DND-41 (cell line): ENCODE data around the gene COX18.

ENCODE experiments used
- ATAC-seq: fragments of 200-7000 bp; cut with Tn5 transposase; 3 replicates; pipeline ENCODE4 v1.9.1; 2021; ENCODE audit warnings: low read depth; ENCODE audit not compliant: insufficient read depth
- DNase-seq: peaks from one replicate; pipeline ENCODE4 v3.0.0-alpha.2; 2020
- H2AFZ ChIP-seq: 2 replicates; pipeline ENCODE4 v1.6.0; 2012; ENCODE audit warnings: low read depth, low read length
- H3K27ac ChIP-seq: 2 replicates; pipeline ENCODE4 v1.5.1; 2012; ENCODE audit warnings: low read length, inconsistent platforms
- H3K27me3 ChIP-seq: fragments of 200-600 bp; sonication (generic); 2 replicates; pipeline ENCODE4 v1.6.0; 2012; ENCODE audit warnings: low read length, mild to moderate bottlenecking, inconsistent platforms; ENCODE audit not compliant: insufficient read depth, poor library complexity
- H3K36me3 ChIP-seq: 2 replicates; pipeline ENCODE4 v1.5.1; 2012; ENCODE audit warnings: low read length, inconsistent platforms; ENCODE audit not compliant: insufficient read depth
- H3K4me1 ChIP-seq: 2 replicates; pipeline ENCODE4 v1.5.1; 2012; ENCODE audit warnings: mild to moderate bottlenecking, low read length; ENCODE audit not compliant: insufficient read depth
- H3K4me2 ChIP-seq: 2 replicates; pipeline ENCODE4 v1.6.0; 2012; ENCODE audit warnings: mild to moderate bottlenecking, moderate library complexity, low read length, inconsistent platforms; ENCODE audit not compliant: insufficient read depth
- H3K4me3 ChIP-seq, 2 experiments: fragments of 200-600 bp in 1 of 2; shearing (Covaris generic) in 1 of 2; 2 replicates each; pipeline ENCODE4 v1.5.1; 2012 to 2016; ENCODE audit warnings: inconsistent platforms in 2 of 2, low read length in 2 of 2, mild to moderate bottlenecking in 2 of 2, low read depth in 1 of 2, moderate library complexity in 1 of 2
- H3K79me2 ChIP-seq: 2 replicates; pipeline ENCODE4 v1.6.0; 2012; ENCODE audit warnings: low read length, inconsistent platforms; ENCODE audit not compliant: insufficient read depth
- H3K9ac ChIP-seq: 2 replicates; pipeline ENCODE4 v1.6.0; 2012; ENCODE audit warnings: low read depth, mild to moderate bottlenecking, inconsistent platforms, low read length, moderate library complexity
- H3K9me3 ChIP-seq: 2 replicates; pipeline ENCODE4 v1.5.1; 2012; ENCODE audit warnings: low read length, moderate library complexity, mild to moderate bottlenecking, inconsistent platforms; ENCODE audit not compliant: insufficient read depth, severe bottlenecking
- H4K20me1 ChIP-seq: 2 replicates; pipeline ENCODE4 v1.6.0; 2012; ENCODE audit warnings: low read length; ENCODE audit not compliant: insufficient read depth
- CTCF ChIP-seq: IDR thresholded peaks from 2 replicates; pipeline ENCODE4 v1.5.1; 2012; ENCODE audit warnings: borderline replicate concordance, low read length, moderate library complexity, mild to moderate bottlenecking; ENCODE audit not compliant: poor library complexity, severe bottlenecking; ENCODE audit errors: extremely low read depth
- EZH2 ChIP-seq: IDR thresholded peaks from 3 replicates; pipeline ENCODE4 v1.6.1; 2012; ENCODE audit warnings: borderline replicate concordance, low read depth, mild to moderate bottlenecking, moderate library complexity, low read length, inconsistent platforms; ENCODE audit not compliant: severe bottlenecking

COX18 gene

GRCh38 chr4:73070074-73070390 lies 516 bp upstream of the COX18 start:
- Histone ChIP-seq H3K27me3 (no peaks in the 10 kb centered on the region), H3K9ac (peak overlapping the region; percentile 82), H3K4me3 (peak overlapping the region; percentile 8 to 79; a peak in 3 of 4 replicates), H3K9me3 (no peaks in the 10 kb centered on the region), H3K27ac (peak overlapping the region; percentile 89), H2AFZ (peak overlapping the region; percentile 87), H3K36me3 (peaks cover 27% of the 10 kb centered on the region), H3K79me2 (peaks cover 37% of the 10 kb centered on the region), H3K4me1 (peaks cover 34% of the 10 kb centered on the region), H3K4me2 (peak overlapping the region; percentile 68), H4K20me1 (no peaks in the 10 kb centered on the region)
- TF ChIP-seq EZH2 (no peak), CTCF (no peak)
- peak; percentile 7 for ATAC-seq
- no peak for DNase-seq

GRCh38 chr4:73068491-73069337 lies 802 bp downstream of the COX18 start:
- peaks cover 37% of the 10 kb centered on the region for H3K79me2 ChIP-seq
- H3K27me3 ChIP-seq = no peaks in the 10 kb centered on the region
- peaks cover 22% of the 10 kb centered on the region for H3K36me3 ChIP-seq
- DNase-seq = peak; percentile 25
- H3K4me1 ChIP-seq = peaks cover 34% of the 10 kb centered on the region
- no peaks in the 10 kb centered on the region for H3K9me3 ChIP-seq
- peak; percentile 6 for ATAC-seq
- TF ChIP-seq CTCF = no peak
- TF ChIP-seq EZH2 = no peak
- no peaks in the 10 kb centered on the region for H4K20me1 ChIP-seq
- peak overlapping the region; percentile 87 for H2AFZ ChIP-seq
- peak overlapping the region; percentile 34 to 79 for H3K4me3 ChIP-seq
- H3K9ac ChIP-seq = peak overlapping the region; percentile 82
- peak overlapping the region; percentile 68 for H3K4me2 ChIP-seq
- H3K27ac ChIP-seq = peak overlapping the region; percentile 89

- Histone ChIP-seq H4K20me1 (no peaks in the 10 kb centered on the region), H3K27me3 (no peaks in the 10 kb centered on the region), H3K9me3 (no peaks in the 10 kb centered on the region), H3K9ac (peak overlapping the region; percentile 82), H3K4me3 (peak overlapping the region; percentile 34 to 79), H3K79me2 (peaks cover 39% of the 10 kb centered on the region), H3K4me1 (peaks cover 34% of the 10 kb centered on the region), H3K36me3 (peaks cover 27% of the 10 kb centered on the region), H3K27ac (peak overlapping the region; percentile 89), H2AFZ (peak overlapping the region; percentile 87), H3K4me2 (peak overlapping the region; percentile 68)
- ATAC-seq (no peak), DNase-seq (no peak)
- TF ChIP-seq EZH2 = no peak
- no peak for TF ChIP-seq CTCF
These were observed 1.5 kb downstream of the COX18 start for GRCh38 chr4:73067971-73068394.
